OCI-LY3 (cell line): ENCODE measurements around the gene CST9L.

ENCODE experiments used
- CTCF ChIP-seq: fragments of 200-600, 300-600 bp; sonication (generic); IDR thresholded peaks from 2 replicates; pipeline ENCODE4 v1.5.1; 2014; ENCODE audit warnings: antibody characterized with exemption, low read length, low read depth
- EZH2phosphoT487 ChIP-seq: fragments of 200-600 bp; shearing (Covaris generic); IDR thresholded peaks from 2 replicates; pipeline ENCODE4 v1.6.1; 2018; ENCODE audit warnings: antibody characterized with exemption, mixed run types, low read depth

GRCh38 chr20:23587631-23588030 is 19.3 kb upstream of the CST9L start:
- TF ChIP-seq EZH2phosphoT487 (no peak), CTCF (no peak)
